HG03469 (cell line): ENCODE results near the gene NSMCE1.

ENCODE experiments used
- ATAC-seq: cut with Tn5 transposase; IDR thresholded peaks from one replicate; pipeline ENCODE4 v1.9.1; 2021; ENCODE audit warnings: mild to moderate bottlenecking, moderate library complexity, moderate number of reproducible peaks; ENCODE audit not compliant: unreplicated experiment

NSMCE1 gene

DNA sequence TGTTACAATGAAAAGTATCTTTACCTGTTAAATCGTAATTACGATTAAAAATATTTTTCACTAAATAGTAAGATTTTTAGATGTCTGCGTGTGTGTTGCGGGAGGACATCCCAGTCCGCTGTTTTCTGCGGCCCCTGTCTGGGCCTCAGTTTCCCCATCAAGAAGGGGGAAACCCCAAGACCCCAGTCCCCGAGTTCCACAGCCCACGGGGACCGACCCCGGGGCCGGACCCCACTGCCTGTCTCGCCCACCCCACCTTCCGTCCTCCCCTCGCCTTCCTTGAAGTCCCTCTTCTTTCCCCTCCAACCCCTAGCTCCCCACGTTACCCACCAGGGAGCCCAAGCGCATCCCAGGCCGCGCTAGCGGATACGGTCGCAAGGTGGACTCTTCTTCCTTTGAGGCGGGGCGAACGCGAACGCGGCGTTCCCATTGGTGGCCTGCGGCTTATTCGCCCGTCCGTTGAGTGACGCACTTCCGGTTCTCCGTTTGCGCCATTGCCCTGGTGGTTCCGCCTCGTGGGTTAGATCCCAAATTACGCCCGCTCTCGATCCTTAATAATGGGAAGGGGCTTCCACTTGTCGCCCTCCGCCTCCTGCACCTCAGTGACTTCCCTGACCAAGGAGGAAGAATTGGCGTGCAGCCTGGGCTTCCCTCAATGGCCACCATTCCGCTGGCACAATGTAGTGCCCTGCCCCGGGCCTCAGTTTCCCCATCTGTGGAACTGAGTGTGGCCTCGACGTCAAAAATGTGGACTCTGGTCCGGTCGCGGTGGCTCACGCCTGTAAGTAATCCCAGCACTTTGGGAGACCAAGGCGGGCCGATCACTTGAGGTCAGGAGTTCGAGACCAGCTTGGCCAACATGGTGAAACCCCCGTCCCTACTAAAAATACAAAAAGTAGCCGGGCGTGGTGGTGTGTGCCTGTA lies at the start of gene NSMCE1:
NSMCE1 (minus strand) TSS at position 397 of the 924 bp plus-strand sequence. CDS start 11,202 bp downstream, outside the sequence.
- peak; percentile 94 for ATAC-seq

DNA sequence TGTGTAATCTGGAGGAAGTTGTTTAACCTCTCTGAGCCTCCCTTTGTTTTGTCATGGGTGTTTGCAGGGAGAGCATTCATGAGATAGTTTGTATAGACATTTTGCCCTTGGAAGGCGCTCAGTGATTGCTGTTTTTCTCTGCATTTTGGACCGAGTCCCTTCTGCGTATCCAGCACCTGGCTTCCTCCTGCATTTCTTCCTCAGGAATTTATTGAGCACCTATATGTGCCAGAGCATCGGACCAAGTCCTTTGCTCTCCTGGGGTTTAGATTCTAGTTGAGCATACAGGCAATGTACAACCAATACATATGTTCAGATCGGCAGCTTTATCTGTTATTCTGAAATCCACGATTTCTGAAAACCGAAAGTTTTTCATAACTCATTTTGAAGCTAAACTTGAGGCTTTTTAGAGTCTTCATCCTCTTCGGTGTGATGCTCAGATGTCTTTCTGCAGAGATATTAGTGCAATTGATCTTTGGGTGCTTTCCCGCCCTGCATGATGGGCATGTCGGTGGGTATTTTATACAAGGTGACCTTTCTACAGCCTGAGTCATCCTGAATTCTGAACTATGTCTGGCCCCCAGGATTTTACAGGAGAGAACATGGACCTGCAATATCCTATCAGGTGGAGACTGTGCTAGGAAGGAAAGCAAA lies 49.3 kb upstream of the NSMCE1 start:
- ATAC-seq = no peak

DNA sequence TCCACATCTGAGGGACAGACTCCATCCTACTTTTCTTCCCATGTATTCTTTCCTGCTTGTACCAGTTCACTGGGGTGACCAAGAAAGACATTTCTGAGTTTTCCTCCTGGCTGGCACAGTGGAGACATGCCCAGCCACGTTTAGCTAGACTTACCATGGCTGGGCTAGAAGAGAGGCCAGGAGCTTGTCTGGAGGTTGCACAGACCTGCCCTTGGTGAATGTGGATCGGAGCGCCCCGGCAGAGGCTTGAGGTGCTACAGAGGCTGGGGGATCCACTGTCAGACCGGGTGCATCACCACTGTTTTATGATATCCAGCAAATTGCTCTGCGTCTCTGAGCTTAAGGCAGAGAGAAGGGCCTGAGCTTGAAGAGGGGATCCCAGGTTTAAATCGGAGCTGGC lies 48.7 kb upstream of the NSMCE1 start:
- ATAC-seq = no peak

DNA sequence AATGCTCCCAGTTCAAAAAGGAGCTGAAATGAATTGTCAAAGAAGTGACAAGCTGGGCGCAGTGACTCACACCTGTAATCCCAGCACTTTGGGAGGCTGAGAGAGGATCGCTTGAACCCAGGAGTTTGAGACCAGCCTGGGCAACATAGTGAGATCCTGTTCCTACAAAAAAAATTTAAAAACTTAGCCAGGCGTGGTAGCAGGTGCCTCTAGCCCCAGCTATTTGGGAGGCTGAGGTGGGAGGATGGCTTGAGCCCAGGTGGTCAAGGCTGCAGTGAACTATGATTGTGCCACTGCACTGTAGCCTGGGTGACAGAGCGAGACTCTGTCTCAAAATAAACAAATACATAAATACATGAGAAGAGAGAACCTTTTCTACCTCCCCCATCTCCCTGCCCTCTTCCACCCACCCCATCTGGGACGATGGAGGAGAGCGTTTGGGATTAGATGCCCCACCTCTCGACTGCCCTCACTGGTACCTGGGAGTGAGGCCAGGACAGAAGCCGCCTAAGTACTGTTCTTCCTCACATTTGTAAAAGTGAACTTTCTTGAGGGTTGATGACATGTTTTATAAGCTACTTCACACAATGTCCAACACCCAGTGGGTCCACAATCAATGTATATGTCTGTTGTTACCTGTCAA lies 47.6 kb upstream of the NSMCE1 start:
- ATAC-seq = no peak

DNA sequence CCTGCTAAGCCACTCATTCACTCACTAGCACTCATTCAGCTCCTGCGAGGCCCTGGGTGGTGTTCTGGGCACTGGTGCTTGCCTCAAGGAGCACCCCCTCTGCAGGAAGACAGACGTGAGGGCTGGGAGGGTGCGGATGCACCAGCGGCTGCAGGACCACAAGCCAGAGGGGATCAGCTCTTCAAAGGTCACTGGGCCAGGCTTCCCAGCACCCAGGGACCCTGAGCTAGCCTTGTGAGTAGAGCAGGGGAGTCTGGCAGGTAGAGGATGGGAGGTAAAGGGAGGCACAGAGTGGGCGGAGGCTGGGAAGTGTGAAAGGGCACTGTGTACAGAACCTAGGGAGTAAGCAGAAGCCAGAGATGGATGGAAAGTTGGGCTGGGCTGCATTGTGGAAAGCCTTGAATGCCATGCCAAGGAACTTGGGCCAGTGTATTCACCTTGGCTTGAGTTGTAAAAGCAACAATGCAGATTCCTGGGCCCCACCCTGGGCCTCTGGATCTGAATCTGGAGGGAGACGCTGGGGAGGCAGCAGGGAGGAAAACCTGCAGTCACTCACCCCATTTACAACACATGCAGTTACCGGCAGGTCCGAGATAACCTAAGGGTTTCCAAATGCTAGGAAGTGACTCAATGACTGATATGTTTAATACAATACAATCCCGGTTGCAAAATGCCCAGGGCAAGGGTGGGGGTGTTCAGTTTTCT lies 46.9 kb upstream of the NSMCE1 start:
- no peak for ATAC-seq

DNA sequence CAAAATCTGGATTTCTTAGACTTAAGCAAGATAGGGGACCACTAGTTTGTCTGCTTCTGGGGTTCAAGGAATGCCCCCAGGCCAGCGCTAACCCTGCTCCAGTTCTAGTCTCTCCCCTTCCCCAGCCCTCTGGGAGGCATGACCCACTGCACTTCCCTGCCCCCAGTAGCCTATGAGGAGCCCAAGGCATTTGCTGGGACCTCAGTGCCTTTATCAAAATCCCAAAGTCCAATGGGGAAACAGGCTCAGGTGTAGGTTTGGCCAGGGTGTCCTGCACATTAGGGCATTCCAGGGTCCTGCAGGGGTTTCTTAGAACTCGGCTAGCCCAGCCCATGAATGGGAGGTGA lies 46.4 kb upstream of the NSMCE1 start:
- no peak for ATAC-seq

DNA sequence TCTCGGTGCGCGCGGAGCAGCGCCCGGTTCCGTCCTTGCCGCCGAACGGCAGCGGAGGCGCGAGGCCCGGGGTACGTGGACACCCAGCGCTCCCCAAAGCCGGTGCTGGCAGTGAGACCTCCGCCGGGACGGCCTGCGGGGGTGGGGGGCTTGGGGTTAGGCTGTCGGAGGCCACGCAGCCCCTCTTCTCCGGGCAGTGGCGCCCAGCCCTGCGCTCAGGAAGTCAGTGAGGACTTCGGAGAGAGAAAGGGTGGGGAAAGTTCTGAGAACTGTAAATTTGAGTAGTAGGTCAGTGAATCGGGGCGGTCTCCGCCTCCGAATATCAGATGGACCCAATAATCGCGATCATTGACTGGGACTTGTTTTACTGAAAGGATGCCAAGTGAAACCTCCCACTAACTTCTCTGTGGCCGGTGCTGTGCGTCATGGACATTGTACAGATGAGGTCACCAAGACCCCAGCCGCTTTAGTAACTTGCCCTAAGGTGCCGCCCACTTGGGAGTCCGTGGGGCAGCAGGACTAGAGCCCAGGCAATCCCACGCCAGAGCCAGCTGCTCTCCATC lies 45.7 kb upstream of the NSMCE1 start:
- no peak for ATAC-seq

GRCh38 chr16:27313422-27314160 lies 45.0 kb upstream of the NSMCE1 start, which contains the start of gene IL4R:
Gene IL4R (plus strand): TSS chr16:27313974. CDS start chr16:27340204, 26,230 bp downstream.
- ATAC-seq = no peak

DNA sequence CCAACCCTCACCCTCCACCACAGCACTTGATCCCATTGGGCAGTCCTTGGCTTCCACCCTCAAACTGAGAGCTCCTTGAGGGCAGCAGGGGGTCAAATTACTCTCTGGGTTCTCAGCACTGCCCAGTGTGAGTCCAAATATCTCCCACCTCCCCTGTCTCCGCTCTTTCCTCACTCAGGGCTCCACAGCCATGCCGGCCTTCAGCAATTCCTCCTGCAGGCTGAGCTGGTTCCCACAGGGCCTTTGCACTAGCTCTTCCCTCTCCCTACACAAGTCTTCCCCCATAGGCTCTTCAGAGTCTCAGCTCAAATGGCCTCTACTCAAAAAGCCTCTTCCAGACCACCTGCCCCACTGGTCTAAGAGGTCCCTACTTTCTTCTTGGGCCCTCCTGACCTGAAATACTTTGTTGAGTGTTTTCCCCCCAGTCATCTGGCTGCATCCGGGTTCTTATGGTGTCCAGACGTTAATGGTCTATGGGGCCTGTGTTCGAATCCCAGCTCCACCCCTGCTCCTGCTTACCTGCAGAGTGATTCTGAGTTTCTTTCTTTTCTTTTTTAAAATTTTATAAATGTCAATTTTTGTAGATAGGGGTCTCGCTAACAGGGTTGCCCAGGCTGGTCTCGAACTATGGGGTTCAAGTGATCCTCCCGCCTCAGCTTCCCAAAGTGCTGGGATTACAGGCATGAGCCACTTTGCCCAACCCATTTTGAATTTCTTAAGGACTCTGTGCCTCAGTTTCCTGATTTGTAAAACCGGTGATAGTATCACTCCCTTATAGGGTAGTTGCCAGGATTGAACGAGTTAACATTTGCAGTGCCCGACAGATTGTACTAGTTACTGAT lies 44.2 kb upstream of the NSMCE1 start:
- no peak for ATAC-seq

DNA sequence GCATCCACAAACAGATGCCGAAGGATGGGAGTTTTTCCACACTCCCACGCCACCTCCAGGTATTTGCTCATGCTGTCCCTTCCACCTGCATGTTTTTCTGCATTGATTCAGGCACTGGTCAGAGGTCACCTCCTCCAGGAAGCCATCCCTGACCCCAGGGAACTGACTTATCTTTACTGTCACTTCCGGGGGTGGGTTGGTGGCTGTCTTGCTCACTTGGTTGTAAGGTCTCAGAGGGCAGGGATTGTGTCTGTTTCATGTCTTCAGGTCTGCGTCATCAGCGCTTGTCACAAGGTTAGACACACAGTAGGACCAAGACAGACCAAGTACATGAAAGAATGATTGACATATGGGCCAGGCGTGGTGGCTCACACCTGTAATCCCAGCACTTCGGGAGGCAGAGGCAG lies 43.3 kb upstream of the NSMCE1 start:
- ATAC-seq = no peak

DNA sequence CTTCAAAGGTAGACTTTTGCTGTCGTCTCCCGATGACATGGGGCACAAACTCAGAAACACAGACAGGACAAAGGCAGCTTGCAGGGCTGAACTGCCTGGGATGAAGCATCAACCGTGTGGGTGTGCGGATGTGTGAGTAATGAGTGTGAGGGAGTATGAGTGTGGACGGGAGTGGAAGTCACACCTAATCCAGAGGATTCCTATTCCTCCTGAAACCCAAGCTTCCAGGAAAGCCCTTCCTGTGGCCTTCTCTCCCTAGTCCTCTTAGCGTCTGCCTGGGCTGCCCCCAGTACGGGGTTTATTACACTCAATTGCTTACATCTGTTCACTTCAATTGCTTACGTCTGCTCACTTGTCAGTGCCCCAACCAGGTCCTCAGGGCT lies 42.9 kb upstream of the NSMCE1 start:
- no peak for ATAC-seq

DNA sequence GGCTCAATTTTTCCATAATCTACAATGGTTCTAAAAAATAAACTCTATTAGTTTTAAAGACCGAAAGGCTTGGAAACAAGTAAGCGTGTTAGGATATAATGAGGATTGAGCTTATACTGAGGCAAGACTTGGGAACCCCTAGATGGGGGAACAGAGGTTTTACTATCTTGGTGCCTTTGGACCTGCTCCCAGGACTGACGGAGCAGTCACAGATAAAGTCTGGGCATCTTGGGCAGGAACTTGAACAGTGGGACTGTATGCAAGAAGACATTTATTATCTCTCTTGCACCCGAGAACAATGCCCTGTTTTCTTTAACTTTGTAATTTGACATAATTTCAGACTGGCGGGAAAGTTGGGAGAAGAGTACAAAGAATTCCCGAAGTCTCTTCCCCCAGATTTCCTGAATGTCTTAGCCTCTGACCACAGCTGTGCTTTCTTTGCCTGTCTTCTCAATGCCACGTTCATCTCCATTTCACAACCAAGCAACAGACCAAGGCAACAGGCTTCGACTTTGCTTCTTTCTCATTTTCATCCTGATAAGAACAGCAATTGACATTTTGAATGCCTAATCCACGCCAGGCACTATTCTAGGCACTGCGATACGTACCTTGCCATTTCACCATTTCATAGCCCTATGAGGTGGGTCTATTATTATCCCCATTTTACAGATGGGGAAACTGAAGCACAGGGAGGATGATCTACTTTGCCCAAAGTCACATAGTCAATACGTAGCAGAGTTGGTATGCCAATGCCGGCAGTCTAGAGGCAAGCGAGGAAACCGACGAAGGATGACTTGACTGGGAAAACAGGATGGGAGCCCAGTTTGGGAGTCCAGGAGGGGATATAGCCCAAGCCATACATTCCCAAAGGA lies 42.2 kb upstream of the NSMCE1 start:
- no peak for ATAC-seq

- no peak for ATAC-seq
Measured at GRCh38 chr16:27308792-27309191, 40.2 kb upstream of the NSMCE1 start.

DNA sequence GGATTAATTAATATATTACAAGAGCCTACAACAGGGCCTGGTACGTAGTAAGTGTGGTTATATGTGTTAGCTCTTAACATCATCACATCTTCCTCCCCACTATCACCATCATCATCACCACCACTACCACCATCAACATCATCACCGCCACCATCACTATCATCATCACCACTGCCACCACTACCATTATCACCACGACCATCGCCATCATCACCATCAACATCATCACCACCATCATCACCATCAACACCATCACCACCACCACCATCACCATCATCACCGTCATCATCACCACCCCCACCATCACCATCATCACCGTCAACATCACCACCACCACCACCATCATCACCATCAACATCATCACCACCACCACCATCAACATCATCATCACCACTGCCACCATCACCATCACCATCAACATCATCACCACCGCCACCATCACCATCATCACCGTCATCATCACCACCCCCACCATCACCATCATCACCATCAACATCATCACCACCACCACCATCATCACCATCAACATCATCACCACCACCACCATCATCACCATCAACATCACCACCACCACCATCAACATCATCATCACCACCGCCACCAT lies 37.4 kb upstream of the NSMCE1 start:
- ATAC-seq = no peak

- no peak for ATAC-seq
Measured at GRCh38 chr16:27304881-27305745, 36.5 kb upstream of the NSMCE1 start.

- ATAC-seq = no peak
Measured at GRCh38 chr16:27304102-27304501, 35.5 kb upstream of the NSMCE1 start.
